Large intestine (tissue), 3 donors: Measurements from ENCODE around the gene NPIPB8. TPM values are rescaled to one million over a fixed set of nuclear protein-coding genes. Genes with fewer than 3 reads are reported as not detected.
"Not testable (repeated sequence)": the region's sequence is repeated elsewhere in the genome, so short reads cannot be mapped to it uniquely, and the experiment has no call there.

Experiments used
- DNase-seq, 2 donors: peaks; one replicate each; pipeline versions ENCODE4 v3.0.0 to v3.0.0-alpha.2; 2013
- H3K27ac ChIP-seq: one replicate; pipeline ENCODE4 v1.5.1; 2013; ENCODE audit warnings: low read length
- H3K27me3 ChIP-seq: 2 replicates; pipeline ENCODE4 v1.6.1; 2013; ENCODE audit warnings: low read length; ENCODE audit not compliant: control insufficient read depth, insufficient read depth
- H3K36me3 ChIP-seq: 2 replicates; pipeline ENCODE4 v1.6.1; 2013; ENCODE audit warnings: low read length; ENCODE audit not compliant: control insufficient read depth, insufficient read depth
- H3K4me1 ChIP-seq: one replicate; pipeline ENCODE4 v1.6.1; 2013; ENCODE audit warnings: low read length; ENCODE audit not compliant: control insufficient read depth, insufficient read depth
- H3K4me3 ChIP-seq: one replicate; pipeline ENCODE4 v1.5.1; 2013; ENCODE audit warnings: low read length
- H3K9me3 ChIP-seq: one replicate; pipeline ENCODE4 v1.6.1; 2013; ENCODE audit warnings: mild to moderate bottlenecking, low read depth, low read length, moderate library complexity; ENCODE audit not compliant: control insufficient read depth
- WGBS: methylation state at CpG from one replicate; pipeline ENCODE4 v1.1.5; 2013; ENCODE audit warnings: low lambda C conversion rate; ENCODE audit not compliant: insufficient coverage; 5-methylcytosine and 5-hydroxymethylcytosine counted together
- polyA plus RNA-seq: library from polyadenylated mRNA; unstranded; fragments of 120-200 nt; gene quantifications from one replicate; pipeline ENCODE4 v1.2.1, GENCODE V29; 2013

NPIPB8 gene
- polyA plus RNA-seq, 1 donor, result 2.5 TPM

DNA sequence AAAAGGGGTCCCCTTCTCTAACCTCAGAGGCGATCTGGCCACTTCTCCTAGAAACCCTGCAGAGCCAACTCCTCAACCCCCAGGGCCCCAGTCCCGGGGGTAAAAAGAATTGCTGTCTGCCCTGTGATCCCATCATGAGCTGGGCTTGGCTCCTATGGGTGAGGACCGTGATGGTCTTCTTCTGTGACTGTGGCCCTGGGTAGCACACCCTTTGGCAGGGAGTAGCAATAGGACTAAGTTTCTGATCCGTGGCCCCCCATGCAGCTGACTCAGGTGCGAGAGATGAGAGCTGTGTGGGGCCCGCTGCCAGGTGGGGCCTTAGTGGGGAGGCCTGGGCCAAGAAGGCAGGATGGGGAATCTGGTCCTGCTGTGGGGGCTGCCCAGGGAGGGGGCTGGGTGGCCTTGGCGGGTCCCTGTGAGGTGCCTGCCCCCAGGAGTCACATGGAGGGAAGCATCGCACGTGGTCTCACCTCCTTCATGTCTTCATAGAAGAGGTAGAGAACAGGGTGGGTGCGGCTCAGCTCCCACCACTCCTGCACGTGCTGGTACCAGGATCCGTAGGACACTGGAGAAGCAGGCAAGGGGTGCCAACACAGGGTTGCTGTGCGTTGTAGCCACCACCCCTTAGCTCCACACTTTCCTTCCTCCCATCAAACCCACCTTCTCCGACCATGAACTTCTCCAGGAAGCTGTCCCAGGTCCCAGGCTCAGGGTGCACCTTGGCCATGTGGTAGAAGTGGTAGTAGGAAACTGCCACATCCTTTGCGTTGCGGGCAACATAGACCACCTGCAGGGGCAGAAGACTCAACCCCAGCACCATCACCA, 31.4 kb upstream of the NPIPB8 start:
- H3K9me3 ChIP-seq, result no peaks in the 10 kb centered on the region
- peaks cover 34% of the 10 kb centered on the region for H3K4me1 ChIP-seq
- no CpG with 5 or more reads among the region's 16 CpGs for WGBS
- no peak for DNase-seq
- H3K27me3 ChIP-seq, result no peaks in the 10 kb centered on the region
- no peak overlapping the region for H3K27ac ChIP-seq
- no peak overlapping the region for H3K4me3 ChIP-seq
- peaks cover 34% of the 10 kb centered on the region for H3K36me3 ChIP-seq

DNA sequence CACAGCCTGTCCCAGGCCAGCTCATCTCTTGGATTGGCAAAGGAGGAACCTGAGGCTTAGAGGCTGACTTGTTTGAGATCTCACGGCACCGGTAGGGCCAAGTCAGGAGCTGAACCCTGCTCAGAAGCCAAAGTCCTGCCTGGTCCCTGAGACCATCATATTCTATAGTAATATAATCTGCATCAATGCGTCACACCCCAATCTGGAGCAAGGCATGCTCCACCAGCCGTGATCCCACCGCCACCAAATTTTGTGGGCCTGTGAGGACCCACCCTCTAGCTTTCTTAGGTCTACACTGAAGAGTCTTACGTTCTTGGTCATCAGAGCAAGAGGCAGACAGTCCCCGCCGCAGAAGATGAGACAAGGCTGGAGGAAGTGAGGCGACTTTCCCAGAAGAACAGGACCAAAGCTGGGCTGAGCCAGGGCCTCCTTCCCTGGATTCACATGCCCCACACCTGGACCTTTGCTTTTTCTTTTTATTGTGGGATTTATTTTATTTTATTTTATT, 30.7 kb upstream of the NPIPB8 start:
- WGBS, result 80% methylated on average over 1 of the region's 9 CpGs
- Histone ChIP-seq H3K4me3 (no peak overlapping the region), H3K27me3 (no peaks in the 10 kb centered on the region), H3K36me3 (peaks cover 34% of the 10 kb centered on the region), H3K27ac (no peak overlapping the region), H3K9me3 (no peaks in the 10 kb centered on the region), H3K4me1 (peaks cover 34% of the 10 kb centered on the region)
- DNase-seq, result no peak

DNA sequence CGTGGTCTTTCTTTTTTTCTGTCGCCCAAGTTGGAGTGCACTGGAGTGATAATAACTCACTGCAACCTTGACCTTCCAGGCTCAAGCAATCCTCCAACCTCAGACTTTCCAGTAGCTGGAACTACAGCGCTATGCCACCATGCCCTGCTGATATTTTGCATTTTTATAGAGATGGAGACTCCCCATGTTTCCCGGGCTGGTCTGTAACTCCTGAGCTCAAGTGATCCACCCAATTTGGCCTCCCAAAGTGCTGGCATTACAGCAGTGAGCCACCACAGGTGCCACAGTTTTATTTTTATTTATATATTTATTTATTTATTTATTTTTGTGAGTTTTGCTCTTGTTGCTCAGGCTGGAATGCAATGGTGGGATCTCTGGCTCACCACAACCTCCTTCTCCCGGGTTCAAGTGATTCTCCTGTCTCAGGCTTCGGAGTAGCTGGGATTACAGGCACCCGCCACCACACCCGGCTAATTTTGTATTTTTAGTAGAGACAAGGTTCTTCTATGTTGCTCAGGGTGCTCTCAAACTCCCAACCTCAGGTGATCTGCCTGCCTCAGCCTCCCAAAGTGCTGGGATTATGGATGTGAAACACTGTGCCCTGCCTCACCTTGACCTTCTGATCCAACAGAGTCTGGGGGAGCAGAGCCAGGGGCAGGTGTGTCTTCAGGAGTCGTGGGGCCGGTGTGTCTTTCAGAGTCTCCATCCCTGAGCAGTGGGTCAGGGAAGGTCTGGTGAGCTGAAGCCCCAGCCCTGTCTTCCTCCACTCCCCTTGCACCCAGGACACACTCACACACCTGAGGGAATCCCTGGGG, 30.0 kb upstream of the NPIPB8 start:
- H3K9me3 ChIP-seq, DNase-seq, H3K27ac ChIP-seq, H3K4me3 ChIP-seq, H3K27me3 ChIP-seq: not testable (repeated sequence)
- peaks cover 34% of the 10 kb centered on the region for H3K36me3 ChIP-seq
- H3K4me1 ChIP-seq, result peaks cover 34% of the 10 kb centered on the region
- WGBS, result no CpG with 5 or more reads among the region's 10 CpGs

DNA sequence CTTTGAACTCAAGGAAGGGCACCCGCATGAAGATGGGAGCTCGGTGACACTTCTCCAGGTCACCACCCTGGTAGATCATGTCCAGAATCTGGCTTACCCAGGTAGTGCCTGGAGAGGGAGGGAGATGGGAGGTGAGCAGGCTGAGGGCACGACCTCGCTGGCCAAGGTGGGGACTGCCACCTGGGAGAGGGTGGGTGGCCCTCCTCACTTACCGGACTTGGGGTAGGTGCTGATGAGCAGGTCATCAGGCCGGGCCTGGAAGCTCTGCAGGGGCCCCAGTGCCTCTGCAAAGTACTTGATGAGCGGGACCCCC, 29.4 kb upstream of the NPIPB8 start:
- Histone ChIP-seq H3K4me1 (peaks cover 34% of the 10 kb centered on the region), H3K36me3 (peaks cover 32% of the 10 kb centered on the region)
- not testable (repeated sequence) for H3K27me3 ChIP-seq, H3K27ac ChIP-seq, H3K9me3 ChIP-seq, DNase-seq, H3K4me3 ChIP-seq
- WGBS, result no CpG with 5 or more reads among the region's 7 CpGs

DNA sequence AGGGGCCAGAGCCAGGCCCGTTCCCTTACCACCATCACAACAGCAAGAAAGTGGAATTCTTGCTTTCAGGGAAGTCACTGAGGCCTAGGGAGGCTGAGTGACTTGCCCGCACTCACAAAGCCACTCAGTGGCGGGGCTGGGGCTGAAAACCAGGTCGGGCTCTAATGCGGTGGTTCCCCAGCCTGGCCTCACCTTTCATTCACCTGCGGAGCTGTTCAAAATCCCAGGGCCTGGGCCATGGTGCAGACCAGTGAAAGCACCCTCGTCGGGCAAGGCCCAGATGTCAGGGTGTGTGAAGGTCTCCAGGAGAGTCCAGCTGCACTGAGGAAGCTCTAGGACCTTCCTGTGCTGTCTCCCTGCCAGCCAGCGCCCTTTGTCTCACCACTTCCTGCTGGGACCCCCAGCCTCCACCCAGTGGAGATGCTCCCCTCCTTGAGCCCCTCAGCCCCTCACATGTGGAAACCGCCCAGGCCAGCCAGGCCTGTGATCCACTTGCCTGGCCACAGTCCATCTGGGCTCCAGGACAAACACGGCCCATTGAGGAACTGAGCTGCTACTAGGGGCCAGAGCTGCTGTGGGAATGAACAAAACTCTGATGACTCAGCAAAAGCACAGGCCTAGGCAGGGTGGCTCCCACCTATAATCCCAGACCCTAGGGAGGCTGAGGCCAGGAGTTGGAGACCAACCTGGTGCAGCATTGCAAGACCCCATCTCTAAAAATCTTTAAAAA, 28.8 kb upstream of the NPIPB8 start:
- H3K9me3 ChIP-seq, H3K27me3 ChIP-seq: not testable (repeated sequence)
- WGBS, result no CpG with 5 or more reads among the region's 11 CpGs
- H3K4me1 ChIP-seq, result peaks cover 34% of the 10 kb centered on the region
- peak in 1 of 2 donors; percentile 23 for DNase-seq
- H3K36me3 ChIP-seq, result peaks cover 27% of the 10 kb centered on the region
- peak overlapping the region; percentile 86 for H3K27ac ChIP-seq
- peak overlapping the region; percentile 42 for H3K4me3 ChIP-seq

DNA sequence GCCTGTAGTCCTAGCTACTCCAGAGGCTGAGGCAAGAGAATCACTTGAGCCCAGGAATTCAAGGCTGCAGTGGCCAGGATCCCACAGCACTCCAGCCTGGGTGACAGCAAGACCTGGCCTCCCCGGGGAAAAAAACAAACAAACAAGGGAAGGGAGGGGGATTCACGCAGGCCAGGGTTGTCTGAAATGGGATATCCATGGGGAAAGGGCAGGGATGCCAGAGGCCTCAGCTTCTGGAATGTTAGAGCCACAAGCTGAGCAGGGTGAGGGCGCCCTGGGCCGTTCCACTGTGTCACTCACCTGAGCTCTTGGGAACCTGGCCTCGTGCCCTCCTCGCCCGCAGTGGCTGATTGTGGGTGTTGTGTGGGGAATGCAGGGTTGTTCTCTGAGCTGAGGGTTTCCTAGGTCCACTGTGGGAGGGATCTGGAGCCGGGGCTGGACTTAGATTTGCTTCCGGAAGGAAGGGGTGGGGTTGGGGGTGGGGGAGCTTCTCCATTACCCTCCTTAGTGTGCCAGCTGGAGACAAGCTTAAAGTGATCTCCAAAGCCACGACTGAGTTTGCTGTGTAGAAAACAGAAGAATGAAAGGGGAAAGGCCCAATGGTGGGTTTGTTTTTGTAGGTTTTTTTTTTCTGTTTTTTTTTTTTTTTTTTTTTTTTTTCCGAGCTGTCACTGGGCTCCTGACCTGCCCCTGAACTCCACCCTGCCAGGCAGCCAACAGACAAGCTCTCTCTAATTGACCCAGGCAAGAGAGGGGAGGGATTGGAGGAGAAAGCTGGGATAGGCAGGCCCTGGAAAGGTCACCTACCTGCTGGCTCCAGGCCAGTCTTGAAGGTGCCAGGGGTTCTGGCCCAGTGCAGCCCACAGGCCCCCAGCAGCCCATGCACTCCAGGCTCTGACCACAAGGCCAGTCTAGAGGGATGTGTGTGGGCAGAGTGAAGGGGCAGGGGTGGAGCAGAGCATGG, 28.0 kb upstream of the NPIPB8 start, which contains the start of gene SULT1A1:
Gene SULT1A1 (minus strand): TSS at position 414 of the 964 bp plus-strand sequence. CDS start 1,189 bp downstream, outside the sequence.
- no peaks in the 10 kb centered on the region for H3K27me3 ChIP-seq
- H3K4me3 ChIP-seq, result peak within 1 kb of the TSS; percentile 42
- peaks cover 19% of the 10 kb centered on the region for H3K36me3 ChIP-seq
- no CpG with 5 or more reads among the region's 11 CpGs for WGBS
- peak within 1 kb of the TSS; percentile 86 for H3K27ac ChIP-seq
- peak; percentile 92 to 94 for DNase-seq
- H3K9me3 ChIP-seq, result no peaks in the 10 kb centered on the region
- H3K4me1 ChIP-seq, result peaks cover 34% of the 10 kb centered on the region

DNA sequence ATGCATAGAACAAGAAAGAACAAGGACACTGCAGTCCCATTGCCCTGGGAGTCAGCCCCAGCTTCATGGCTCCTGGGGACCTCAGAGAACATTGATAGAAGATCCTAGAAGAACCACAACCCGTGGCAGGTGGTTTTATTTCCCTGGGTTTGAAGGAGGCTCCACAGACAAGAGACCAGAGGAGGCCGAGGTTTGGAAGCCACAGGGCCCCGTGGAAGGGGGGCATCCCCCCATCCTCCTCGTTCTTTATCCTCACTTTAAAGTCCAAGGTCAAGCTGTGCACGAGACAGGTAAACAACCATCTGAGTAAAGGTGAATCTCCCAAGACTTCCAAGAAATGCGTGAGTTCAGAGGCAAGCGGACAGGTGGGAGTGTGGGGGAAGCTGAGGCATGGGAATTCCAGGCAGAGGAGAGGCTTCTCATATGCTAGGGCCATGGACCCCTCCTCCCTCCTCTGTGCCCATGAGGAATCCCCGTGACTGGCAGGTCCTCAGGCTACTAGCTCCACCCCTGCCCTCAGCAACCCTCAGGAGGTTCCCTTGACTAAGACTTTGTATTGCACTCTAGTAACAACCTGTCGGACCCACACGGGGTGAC, 27.2 kb upstream of the NPIPB8 start:
- Histone ChIP-seq H3K4me3 (no peak overlapping the region), H3K36me3 (peaks cover 13% of the 10 kb centered on the region), H3K4me1 (peaks cover 34% of the 10 kb centered on the region), H3K27ac (peak overlapping the region; percentile 86), H3K27me3 (no peaks in the 10 kb centered on the region), H3K9me3 (no peaks in the 10 kb centered on the region)
- DNase-seq, result peak; percentile 66 to 87
- no CpG with 5 or more reads among the region's 10 CpGs for WGBS

DNA sequence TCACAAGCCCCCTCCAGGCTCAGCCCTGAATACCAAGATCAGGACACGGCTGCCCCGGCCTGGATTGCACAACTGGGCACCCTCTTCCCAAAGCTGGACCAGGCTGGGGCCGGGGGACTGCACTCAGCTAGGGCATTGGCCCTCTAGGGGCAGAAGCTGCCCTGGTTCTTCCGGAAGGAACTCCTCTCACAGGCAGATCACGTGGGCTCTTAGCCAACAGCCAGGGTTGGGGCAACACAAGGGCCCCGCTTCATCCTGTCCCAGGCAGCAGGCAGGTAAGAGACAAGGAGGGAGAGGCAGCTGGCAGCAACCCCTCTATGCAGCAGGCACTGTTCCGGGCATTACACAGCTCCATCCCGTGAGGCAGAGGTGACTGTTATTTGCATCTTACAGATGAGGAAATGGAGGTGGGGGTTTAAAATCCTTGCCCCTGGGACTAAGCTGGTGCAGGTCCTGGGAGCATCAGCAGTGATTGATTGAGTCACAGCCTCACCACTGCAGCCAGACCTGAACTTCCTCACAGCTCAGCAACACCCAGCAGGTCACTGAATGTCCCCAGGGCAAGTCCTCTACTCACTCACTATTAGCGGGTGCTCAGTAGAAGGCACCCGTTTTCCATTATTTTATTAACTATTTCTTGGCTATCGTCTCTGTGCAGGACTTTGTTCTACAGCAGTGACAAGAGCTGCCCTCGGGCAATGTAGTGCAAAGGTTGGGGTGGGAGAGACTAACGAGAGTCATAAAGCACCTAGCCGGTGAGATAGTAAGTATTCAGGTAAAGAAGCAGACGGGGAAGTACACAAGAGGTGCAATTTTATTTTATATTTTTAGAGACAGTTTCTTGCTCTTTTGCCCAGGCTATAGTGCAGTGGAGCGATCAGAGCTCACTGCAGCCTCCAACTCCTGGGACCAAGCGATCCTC, 25.2 kb upstream of the NPIPB8 start:
- H3K4me3 ChIP-seq, H3K36me3 ChIP-seq, H3K27ac ChIP-seq, H3K9me3 ChIP-seq, H3K27me3 ChIP-seq, DNase-seq: not testable (repeated sequence)
- peaks cover 33% of the 10 kb centered on the region for H3K4me1 ChIP-seq
- no CpG with 5 or more reads among the region's 17 CpGs for WGBS
